ENCODE measurements around the gene RALGPS2. TPM values are rescaled to one million over a fixed set of nuclear protein-coding genes. Genes with fewer than 3 reads are reported as not detected.

RALGPS2 gene
- total and polyA plus RNA-seq, 2 experiments from 2014 or later = 18.1 to 49.6 TPM

GRCh38 chr1:178808529-178808928, 83.5 kb downstream of the RALGPS2 start:
- in situ Hi-C loops (cut with MboI) = no loop called here
- no peak overlapping the region for H2AFZ ChIP-seq
- peaks cover 54% of the 10 kb centered on the region for H3K79me2 ChIP-seq (ENCODE audit: insufficient read depth)
- no peaks in the 10 kb centered on the region for H3K4me1 ChIP-seq (ENCODE audit: insufficient read depth)
- no peak overlapping the region for H3K4me2 ChIP-seq (ENCODE audit: unreplicated experiment)
- WGBS, 2 experiments (ENCODE audit: low coverage in 1 of 2, low lambda C conversion rate in 2 of 2, missing lambda C conversion rate in 2 of 2) = 99% methylated on average over 3 of the region's 3 CpGs
- no peak for TF ChIP-seq EZH2phosphoT487 (IDR thresholded peaks at IDR 0.05; ENCODE audit: insufficient read depth, low read depth)
- no peaks in the 10 kb centered on the region for H3K27me3 ChIP-seq (replicated peaks; ENCODE audit: insufficient read depth)
- DNase-seq = no peak
- no peaks in the 10 kb centered on the region for H3K9me2 ChIP-seq (ENCODE audit: insufficient read depth)
- no peaks in the 10 kb centered on the region for H4K20me1 ChIP-seq (ENCODE audit: insufficient read depth)
- H3F3A ChIP-seq (ENCODE audit: insufficient read depth) = 0 out of 2 replicates have a peak, but pooled peaks cover 4% of the 10 kb centered on the region
- H3K27ac ChIP-seq = no peak overlapping the region
- H3K9me3 ChIP-seq (ENCODE audit: low read depth) = no peaks in the 10 kb centered on the region
- H3K9ac ChIP-seq = no peak overlapping the region
- peaks cover 12% of the 10 kb centered on the region for H3K36me3 ChIP-seq (ENCODE audit: low read depth)
- H3K4me3 ChIP-seq = no peak overlapping the region

DNA sequence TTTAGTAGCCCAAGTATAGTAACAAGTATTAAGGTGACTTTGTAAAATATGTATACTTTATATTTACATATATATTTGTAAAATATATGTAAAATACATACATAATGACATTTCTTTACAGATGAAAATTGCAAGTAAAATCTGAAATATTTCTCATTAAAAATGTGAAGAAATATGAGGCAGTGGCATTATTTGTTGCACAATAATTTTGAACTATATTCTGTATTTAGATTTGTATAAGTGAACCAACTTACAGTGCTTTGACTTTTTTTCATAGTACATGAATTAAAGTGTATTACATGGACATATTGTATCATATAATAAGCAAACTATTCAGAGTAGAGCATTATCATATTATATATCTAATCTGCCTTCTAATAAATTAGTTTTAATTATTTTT, 85.5 kb downstream of the RALGPS2 start:
- TF ChIP-seq EZH2phosphoT487 (IDR thresholded peaks at IDR 0.05; ENCODE audit: insufficient read depth, low read depth) (no peak), EZH2 (IDR thresholded peaks at IDR 0.05; ENCODE audit: insufficient read depth, poor library complexity, severe bottlenecking) (no peak)
- Histone ChIP-seq H3K79me2 (ENCODE audit: insufficient read depth) (peaks cover 48% of the 10 kb centered on the region), H3K4me2 (ENCODE audit: unreplicated experiment) (no peak overlapping the region), H2AFZ (no peak overlapping the region), H3K9ac (no peak overlapping the region), H3K27me3 (replicated peaks; ENCODE audit: insufficient read depth) (no peaks in the 10 kb centered on the region), H3K9me2 (ENCODE audit: insufficient read depth) (no peaks in the 10 kb centered on the region), H3K36me3 (ENCODE audit: low read depth) (peaks cover 13% of the 10 kb centered on the region), H3K27ac (no peak overlapping the region), H3F3A (ENCODE audit: insufficient read depth) (0 out of 2 replicates have a peak, but pooled peaks cover 4% of the 10 kb centered on the region), H3K4me3 (no peak overlapping the region), H3K4me1 (ENCODE audit: insufficient read depth) (no peaks in the 10 kb centered on the region), H3K9me3 (ENCODE audit: low read depth) (no peaks in the 10 kb centered on the region), H4K20me1 (ENCODE audit: insufficient read depth) (no peaks in the 10 kb centered on the region)
- in situ Hi-C loops (cut with MboI) = no loop called here
- DNase-seq = no peak

DNA sequence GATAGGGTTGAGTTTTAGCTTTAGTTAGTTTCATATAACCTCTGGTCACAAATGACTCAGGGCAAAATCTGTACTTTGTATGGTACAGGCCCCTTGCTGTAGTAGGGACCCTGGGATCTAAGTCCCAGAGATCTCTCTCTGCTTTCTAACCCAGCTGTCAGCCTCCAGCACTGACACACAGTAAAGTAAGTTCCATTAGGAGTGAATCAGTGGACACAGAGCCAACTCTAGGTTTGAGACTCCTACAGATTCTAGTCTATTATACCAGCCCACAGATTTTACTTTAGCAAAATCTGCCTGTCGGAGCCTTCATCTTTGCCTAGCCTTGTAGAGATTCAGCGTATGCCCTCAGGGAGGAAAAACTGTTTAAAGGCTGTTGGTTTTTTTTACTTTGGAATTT, 93.4 kb downstream of the RALGPS2 start:
- H3K9ac ChIP-seq = no peak overlapping the region
- TF ChIP-seq EZH2 (IDR thresholded peaks at IDR 0.05; ENCODE audit: insufficient read depth, poor library complexity, severe bottlenecking) = no peak
- TF ChIP-seq EZH2phosphoT487 (IDR thresholded peaks at IDR 0.05; ENCODE audit: insufficient read depth, low read depth) = no peak
- no peak overlapping the region for H3K4me3 ChIP-seq
- 0 out of 2 replicates have a peak, but pooled peaks cover 4% of the 10 kb centered on the region for H3K36me3 ChIP-seq (ENCODE audit: low read depth)
- peaks cover 51% of the 10 kb centered on the region for H3K79me2 ChIP-seq (ENCODE audit: insufficient read depth)
- no peaks in the 10 kb centered on the region for H3F3A ChIP-seq (ENCODE audit: insufficient read depth)
- H3K4me1 ChIP-seq (ENCODE audit: insufficient read depth) = peaks cover 11% of the 10 kb centered on the region
- peak overlapping the region; percentile 44 for H3K4me2 ChIP-seq (ENCODE audit: unreplicated experiment)
- H4K20me1 ChIP-seq (ENCODE audit: insufficient read depth) = no peaks in the 10 kb centered on the region
- peak overlapping the region; percentile 4; the same call in 1 of the 2 replicates for H3K27ac ChIP-seq
- DNase-seq = peak; percentile 84
- H3K9me3 ChIP-seq (ENCODE audit: low read depth) = no peaks in the 10 kb centered on the region
- WGBS, 2 experiments (ENCODE audit: low coverage in 1 of 2, low lambda C conversion rate in 2 of 2, missing lambda C conversion rate in 2 of 2) = 47 to 50% methylated on average over 2 of the region's 2 CpGs
- no peaks in the 10 kb centered on the region for H3K9me2 ChIP-seq (ENCODE audit: insufficient read depth)
- H2AFZ ChIP-seq = no peak overlapping the region
- no peaks in the 10 kb centered on the region for H3K27me3 ChIP-seq (replicated peaks; ENCODE audit: insufficient read depth)
- in situ Hi-C loops (cut with MboI) = no loop called here

GRCh38 chr1:178819123-178819522, 94.1 kb downstream of the RALGPS2 start:
- no peaks in the 10 kb centered on the region for H3F3A ChIP-seq (ENCODE audit: insufficient read depth)
- H3K36me3 ChIP-seq (ENCODE audit: low read depth) = 0 out of 2 replicates have a peak, but pooled peaks cover 4% of the 10 kb centered on the region
- H4K20me1 ChIP-seq (ENCODE audit: insufficient read depth) = no peaks in the 10 kb centered on the region

More at GRCh38 chr1:178819123-178819522, 94.1 kb downstream of the RALGPS2 start:
- Histone ChIP-seq H3K4me3 (no peak overlapping the region), H3K9me3 (ENCODE audit: low read depth) (no peaks in the 10 kb centered on the region), H3K9me2 (ENCODE audit: insufficient read depth) (no peaks in the 10 kb centered on the region), H3K9ac (no peak overlapping the region), H3K4me1 (ENCODE audit: insufficient read depth) (peaks cover 11% of the 10 kb centered on the region), H3K27me3 (replicated peaks; ENCODE audit: insufficient read depth) (no peaks in the 10 kb centered on the region), H2AFZ (no peak overlapping the region), H3K79me2 (ENCODE audit: insufficient read depth) (peaks cover 51% of the 10 kb centered on the region), H3K27ac (no peak overlapping the region), H3K4me2 (ENCODE audit: unreplicated experiment) (no peak overlapping the region)
- TF ChIP-seq EZH2 (IDR thresholded peaks at IDR 0.05; ENCODE audit: insufficient read depth, poor library complexity, severe bottlenecking) (no peak), EZH2phosphoT487 (IDR thresholded peaks at IDR 0.05; ENCODE audit: insufficient read depth, low read depth) (no peak)
- DNase-seq = peak; percentile 7
- in situ Hi-C loops (cut with MboI) = no loop called here
- 92 to 94% methylated on average over 4 of the region's 4 CpGs for WGBS, 2 experiments (ENCODE audit: low coverage in 1 of 2, low lambda C conversion rate in 2 of 2, missing lambda C conversion rate in 2 of 2)
